Stimulated activated CD4-positive, alpha-beta T cell treated with anti-CD3 and anti-CD28 coated beads, Interleukin-4, amount 100 ng/mL, for 24 hours (primary cell): ENCODE data around the gene SELENOO.

Source experiments
- DNase-seq: peaks from one replicate; pipeline ENCODE4 v3.0.0-alpha.2; 2020

Gene SELENOO

DNA sequence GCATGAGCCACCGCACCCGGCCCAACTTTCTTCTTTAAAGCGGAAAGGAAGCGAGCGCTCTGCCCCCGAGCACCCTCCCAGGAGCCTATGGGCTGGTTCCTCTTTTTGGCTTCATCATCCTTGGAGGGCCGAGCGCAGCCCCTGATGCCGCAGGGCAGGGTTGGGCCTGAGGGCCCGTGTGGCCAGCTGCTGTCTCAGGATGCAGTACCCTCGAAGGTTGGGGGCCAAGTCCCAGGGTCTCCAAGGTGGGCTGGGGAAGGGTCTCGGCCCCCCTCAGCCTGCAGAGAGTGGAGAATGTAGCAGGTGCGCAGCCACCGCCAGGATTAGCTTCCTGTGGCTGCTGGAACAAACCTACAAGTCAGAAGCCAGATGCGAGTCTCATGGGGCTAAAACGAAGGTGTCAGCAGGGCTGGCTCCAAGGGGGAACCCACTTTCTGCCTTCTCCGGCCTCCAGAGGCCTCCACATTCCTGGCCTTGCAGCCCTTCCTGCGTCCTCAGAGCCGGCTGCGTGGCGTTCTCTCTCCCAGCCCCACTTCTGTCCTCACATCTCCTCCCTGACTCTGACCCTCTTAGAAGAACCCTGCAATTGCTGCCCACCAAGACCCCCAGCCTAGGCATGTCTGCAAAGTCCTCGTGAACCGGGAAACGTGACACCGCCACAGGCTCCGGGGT, 27.4 kb upstream of the SELENOO start:
- DNase-seq = no peak

DNA sequence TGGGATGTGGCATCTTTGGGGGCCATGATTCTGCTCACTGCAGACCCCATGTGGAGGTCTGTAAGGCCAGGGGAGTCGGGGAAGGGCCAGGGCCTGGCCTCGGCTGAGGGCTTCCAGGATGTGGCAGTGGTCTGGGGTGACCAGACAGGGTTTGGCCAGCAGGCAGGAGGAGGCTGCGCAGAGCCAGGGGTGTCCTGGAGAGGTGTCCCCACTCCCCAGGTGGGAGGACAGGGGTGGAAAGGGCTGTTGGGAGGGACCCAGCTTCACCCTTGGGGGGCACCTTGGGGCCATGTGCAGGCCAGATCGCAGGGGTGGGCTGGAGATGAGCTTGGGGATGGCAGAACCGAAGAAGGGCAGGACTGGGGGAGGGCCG, 26.8 kb upstream of the SELENOO start:
- DNase-seq = no peak

DNA sequence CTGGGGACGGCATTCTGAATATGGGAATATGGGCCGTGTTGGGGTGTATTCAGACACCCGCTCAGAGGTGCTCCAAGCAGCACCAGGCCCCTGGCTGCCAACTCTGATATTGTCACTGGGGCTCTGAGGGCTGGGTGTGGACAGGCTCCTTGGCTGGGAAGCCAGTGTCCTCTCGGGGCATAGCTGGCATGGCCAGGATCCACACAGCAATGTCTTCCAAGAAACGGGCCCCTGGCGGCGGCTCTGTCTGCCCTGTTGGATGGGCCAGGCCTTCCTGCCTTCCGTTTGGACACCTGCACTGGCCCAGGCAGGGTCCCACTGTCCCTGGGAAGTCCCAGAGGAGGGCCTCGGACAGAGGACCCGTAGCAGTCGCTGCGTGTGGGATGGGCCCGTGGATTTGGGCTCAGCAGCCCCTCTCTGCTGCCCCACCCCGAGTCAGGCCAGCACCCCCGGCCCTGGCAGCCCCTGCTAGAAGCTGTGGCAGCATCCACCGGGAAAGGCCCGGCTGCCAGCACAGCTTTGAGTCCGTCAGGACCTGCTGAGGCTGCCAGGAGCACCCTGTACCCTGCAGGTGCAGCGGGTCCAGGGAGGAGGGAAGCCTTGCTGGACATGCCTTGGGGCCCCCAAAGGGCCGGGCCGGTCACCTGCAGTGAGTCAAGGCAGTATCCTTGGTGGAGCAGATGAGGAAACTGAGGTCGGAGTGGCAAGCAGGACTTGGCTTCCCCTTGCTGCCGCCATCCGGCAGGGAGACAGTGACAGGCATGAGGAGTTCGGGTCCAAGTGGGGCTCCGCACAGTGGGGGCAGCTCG, 26.2 kb upstream of the SELENOO start:
- no peak for DNase-seq

DNA sequence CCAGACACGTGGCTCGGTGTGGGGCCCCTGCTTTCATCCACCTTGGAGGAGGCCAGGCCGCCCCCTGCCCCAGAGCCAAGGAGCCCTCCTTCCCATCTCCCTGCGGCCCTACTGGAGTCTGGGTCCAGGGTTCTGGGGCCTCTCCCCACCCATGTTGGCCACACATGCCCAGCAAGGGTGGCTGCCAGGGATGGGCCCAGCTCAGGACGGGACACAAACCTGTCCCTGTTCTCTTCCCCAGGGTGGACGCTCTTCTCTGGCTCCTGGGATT, 25.7 kb upstream of the SELENOO start:
- DNase-seq = no peak

DNA sequence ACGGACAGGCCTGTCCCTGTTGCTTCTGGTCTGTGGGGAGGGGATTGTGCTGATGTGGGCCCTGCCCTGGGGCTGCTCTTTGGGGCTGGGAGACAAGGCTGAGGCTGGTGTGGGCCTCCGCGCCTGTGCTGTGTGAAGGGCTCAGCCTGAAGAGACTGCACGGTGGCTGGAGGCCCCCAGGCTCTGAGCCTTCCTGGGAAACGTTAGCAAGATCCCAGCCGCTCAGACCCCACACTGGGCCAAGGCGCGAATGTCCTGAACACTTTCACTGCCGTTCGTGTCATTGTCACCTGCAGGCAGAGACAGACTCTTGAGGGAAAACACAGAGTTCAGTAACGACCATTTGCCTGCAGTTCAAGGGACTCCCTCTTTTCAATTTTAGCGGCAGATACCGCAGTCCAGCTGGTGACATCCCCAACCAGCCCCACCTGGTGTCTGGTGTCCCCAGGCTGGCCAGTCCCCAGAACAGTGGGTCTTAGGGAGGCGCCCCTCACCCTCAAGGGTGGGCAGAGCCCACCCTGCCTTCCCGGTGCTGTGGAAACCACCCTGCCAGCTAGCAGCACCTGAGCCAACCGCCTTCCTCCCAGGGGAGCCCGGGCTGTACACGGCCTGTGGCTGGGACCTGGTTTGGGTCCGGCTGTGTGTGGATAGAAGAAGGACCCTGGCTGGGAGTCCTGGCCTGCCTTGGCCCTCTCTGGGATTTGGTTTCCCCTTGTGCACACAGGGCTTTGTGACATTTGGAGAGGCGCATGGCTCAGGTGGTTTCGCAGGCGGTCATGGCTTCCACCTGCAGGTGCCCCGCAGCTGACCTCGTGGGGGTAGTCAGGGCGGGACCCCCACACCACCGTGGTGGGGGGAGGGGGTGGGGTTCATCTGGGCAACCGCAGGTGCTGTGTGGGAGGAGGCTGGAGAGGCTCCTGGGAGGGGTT, 24.6 kb upstream of the SELENOO start:
- no peak for DNase-seq

DNA sequence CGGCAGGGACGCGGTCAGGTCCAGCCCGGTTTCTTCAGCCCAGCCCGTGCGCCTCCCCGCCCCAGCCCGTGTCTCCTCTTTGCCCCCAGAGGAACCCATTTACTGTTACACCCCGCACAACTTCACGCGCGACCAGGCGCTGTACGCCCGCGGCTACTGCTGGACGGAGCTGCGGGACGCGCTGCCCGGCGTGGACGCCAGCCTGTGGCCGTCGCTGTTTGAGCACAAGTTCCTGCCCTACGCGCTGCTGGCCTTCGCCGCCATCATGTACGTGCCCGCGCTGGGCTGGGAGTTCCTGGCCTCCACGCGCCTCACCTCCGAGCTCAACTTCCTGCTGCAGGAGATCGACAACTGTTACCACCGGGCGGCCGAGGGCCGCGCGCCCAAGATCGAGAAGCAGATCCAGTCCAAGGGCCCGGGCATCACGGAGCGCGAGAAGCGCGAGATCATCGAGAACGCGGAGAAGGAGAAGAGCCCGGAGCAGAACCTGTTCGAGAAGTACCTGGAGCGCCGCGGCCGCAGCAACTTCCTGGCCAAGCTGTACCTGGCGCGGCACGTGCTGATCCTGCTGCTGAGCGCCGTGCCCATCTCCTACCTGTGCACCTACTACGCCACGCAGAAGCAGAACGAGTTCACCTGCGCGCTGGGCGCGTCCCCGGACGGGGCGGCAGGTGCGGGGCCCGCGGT, 23.8 kb upstream of the SELENOO start:
- no peak for DNase-seq

DNA sequence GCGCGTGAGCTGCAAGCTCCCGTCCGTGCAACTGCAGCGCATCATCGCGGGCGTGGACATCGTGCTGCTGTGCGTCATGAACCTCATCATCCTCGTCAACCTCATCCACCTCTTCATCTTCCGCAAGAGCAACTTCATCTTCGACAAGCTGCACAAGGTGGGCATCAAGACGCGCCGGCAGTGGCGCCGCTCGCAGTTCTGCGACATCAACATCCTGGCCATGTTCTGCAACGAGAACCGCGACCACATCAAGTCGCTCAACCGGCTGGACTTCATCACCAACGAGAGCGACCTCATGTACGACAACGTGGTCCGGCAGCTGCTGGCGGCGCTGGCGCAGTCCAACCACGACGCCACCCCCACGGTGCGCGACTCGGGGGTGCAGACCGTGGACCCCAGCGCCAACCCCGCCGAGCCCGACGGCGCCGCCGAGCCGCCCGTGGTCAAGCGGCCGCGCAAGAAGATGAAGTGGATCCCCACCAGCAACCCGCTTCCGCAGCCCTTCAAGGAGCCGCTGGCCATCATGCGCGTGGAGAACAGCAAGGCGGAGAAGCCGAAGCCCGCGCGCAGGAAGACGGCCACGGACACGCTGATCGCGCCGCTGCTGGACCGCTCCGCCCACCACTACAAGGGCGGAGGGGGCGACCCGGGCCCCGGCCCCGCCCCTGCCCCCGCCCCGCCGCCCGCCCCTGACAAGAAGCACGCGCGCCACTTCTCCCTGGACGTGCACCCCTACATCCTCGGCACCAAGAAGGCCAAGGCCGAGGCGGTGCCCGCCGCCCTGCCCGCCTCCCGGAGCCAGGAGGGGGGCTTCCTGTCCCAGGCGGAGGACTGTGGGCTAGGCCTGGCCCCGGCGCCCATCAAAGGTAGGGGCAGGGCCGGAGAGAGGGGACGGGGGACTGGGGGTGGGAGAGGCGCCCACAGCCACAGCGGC, 23.0 kb upstream of the SELENOO start:
- DNase-seq = no peak

DNA sequence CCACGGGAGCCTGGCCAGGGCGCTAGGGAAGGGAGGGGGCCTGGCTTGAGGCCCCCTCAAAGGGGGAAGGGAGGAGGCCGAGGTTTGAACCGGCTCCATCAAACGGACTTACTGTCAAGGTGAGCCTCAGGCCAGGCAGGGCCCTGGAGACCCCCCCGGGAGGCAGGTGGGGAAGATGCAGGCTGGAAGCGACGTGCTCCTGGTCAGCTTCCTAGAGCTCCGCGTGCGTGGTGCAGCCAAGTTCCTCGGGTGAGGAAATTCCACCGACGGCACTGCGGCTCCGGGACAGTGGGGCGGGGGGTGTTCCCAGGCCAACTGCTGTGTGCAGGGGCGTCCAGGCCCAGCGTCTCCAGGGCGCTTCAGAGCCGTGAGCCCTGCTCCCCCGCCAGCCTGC, 22.3 kb upstream of the SELENOO start:
- no peak for DNase-seq

DNA sequence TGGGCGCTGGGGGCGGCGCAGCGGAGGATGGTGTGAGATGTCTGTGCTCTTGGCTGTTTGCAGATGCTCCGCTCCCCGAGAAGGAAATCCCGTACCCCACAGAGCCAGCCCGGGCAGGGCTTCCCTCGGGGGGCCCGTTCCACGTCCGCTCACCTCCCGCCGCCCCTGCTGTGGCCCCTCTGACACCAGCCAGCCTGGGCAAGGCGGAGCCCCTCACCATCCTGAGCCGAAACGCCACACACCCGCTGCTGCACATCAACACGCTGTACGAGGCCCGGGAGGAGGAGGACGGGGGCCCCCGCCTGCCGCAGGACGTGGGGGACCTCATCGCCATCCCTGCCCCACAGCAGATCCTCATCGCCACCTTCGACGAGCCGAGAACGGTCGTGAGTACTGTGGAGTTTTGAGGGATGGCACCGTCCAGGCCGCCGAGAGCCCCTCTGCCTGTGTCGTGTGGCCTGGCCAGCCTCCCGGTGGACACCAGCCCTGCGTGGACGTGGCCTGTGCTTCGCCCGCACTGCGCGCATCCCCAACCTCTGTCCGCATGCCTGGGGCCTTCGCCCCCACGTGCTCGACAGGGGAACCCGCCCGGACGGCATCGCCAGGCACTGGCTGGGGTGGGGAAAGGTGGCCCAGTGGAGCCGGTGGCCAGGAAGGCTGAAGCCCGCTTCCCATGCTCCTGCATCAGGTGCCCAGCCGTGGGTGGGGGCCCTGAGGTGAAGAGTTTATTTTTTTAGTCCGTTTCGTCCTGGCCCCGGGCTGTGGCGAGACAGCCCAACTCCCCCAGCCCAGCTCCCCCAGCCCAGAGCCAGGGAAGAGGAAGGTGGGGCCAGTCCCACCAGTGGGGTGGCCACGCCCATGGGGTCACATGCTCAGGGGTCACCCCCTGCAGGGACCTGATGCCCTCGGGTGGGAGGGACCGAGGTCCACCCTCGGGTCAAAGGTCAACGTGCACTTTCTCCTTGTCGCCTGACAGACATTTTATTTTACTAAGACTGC, 21.6 kb upstream of the SELENOO start:
- no peak for DNase-seq

DNA sequence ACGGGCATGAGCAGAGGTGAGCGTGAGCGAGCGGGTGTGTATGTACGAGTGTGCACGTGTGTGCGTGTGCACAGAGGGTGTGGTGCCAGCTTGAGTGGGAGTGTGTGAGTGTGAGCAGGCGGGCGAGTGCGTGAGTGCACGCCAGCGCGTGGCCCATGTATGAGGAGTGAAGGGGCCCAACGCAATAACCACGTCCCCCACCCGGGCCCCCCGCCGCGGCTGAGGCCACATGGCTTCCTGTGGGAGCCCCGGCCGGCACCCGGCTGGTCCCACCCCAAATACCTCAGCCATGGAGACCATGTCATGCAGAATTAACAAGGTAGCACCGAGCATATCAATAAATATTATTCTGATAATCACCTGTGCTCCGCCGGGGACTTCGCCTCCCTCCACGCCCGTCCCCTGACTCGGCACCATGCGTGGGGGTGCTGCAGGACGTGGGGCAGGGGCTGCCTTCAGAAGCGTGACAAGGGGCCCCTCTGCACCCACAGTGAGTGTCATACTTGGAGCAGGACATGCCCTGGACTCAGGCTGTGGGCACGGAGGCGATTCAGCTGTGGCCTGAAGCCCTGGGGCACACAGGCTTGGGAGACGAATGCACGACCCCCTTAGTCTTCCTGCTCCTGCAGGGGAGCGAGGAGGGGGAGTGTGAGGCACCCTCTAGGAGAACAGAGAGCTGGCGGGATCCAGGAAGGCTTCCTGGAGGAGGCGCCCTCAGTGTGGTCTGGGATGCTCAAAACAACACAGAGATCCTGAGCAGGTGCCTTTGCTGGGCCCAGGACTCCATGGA, 20.7 kb upstream of the SELENOO start:
- no peak for DNase-seq

DNA sequence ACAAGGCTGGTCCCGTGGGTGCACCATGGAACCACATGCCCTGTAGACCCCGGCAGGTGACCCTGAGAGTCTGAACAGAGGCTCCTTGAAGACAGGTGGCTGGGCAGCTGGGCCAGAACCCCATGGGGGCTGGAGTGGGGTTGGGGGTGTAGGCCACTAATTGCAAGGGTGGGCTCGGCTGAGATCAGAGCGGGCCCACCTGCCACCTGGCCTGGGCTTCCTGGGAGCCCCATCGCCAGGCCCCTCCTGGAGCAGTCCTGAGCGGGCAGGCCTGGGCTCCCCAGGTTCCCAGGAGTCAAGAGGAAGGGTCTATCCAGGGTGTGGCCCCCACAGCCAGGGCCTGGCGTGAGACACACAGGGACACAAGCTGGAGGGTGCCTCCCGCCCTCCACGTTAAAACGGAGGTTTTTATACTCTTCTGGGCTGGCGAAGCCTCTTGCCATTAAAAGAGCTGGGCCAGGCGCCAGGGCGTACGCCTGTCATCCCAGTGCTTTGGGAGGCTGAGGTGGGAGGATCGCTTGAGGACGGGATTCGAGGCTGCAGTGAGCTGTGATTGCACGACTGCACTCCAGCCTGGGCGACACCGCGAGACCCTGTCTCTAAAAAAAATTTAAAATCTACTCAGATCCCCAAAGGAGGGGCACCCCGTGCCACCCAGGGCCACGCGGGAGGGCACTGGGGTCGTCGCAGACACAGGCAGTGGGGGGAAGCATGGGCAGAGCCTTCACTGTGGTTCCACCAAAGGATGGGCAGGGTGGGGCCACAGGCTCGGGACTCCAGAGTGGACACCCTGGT, 19.9 kb upstream of the SELENOO start:
- no peak for DNase-seq

DNA sequence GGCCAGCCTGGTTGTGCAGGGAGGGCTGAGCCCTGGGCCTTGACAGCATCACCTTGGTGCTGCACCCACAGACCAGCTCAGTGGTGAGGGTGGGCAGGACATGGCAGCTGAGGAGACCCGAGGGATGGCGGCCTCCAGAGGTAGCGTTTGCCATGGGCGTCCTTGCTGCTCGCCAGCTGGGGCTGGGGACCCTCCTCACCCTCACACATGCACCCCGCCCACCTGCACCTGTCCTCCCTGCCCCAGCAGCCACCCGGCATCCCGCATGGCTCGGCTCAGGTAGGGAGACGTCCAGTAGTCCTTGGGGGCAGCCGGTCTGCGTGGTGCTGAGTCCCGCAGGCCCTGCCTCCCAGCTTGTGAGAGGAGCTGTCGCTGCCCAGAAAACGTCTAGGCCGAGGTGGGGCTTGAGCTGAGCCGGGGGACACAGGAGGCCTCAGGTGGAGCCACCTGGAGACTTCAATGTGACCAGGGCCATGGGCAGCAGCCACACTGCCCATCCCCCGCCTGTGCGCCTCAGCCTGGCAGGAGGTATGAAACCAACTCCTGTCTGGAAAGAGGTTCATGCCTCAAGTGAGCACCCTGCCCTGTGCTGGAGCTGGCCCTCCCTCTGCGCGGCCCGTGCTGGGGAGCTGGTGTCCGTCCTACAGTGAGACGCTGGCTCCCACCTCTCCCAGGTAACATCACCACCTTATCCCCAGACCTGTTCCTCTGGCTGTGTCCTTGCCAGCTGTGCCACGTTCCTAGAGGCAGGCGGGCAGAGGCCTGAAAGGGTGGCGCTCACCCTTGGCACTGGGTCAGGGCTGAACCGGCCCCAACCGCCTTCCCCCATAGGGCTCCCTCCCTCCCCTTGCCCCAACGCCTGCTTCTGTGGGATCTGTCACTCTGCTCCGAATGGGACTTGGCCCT, 18.4 kb upstream of the SELENOO start:
- DNase-seq = no peak

DNA sequence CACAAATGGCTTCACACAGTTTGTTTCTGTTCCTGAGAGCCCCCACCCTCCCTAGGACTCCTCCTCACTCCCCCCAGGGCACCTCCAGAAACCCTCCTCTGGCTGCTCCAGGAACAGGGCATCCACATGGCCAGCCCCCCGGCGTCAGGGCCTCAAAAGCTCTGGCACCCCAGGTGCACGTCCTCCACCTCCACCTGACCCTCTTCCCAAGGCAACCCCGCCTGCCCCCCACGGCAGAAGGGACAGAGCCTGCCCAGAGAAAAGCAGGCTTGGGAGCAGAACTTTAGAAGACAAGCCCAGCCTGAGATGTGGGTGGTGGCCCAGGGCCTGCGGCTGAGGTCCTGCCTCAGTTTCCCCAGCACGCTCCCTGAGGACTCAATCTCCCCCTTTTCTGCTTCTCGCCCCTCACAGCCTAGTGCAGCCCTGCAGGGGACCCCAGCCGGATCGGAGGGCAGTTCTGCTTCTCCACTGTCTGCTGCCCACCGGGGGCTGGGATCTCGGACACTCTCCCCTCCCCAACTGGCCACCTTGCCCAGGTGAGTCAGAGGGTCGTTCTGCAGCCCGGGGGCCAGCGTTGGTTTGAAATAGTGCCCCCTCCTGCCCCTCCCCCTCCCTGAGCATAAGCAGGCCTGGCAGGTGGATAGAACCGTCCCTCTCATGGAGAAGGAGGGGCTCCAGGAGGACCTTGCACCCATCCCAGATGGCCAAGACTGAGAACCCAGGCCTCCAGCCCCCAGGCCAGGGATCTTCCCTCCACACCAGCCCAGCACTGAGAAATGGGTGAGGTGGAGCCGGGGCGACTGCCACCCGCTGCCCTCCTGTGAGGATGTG, 17.5 kb upstream of the SELENOO start:
- DNase-seq = no peak

DNA sequence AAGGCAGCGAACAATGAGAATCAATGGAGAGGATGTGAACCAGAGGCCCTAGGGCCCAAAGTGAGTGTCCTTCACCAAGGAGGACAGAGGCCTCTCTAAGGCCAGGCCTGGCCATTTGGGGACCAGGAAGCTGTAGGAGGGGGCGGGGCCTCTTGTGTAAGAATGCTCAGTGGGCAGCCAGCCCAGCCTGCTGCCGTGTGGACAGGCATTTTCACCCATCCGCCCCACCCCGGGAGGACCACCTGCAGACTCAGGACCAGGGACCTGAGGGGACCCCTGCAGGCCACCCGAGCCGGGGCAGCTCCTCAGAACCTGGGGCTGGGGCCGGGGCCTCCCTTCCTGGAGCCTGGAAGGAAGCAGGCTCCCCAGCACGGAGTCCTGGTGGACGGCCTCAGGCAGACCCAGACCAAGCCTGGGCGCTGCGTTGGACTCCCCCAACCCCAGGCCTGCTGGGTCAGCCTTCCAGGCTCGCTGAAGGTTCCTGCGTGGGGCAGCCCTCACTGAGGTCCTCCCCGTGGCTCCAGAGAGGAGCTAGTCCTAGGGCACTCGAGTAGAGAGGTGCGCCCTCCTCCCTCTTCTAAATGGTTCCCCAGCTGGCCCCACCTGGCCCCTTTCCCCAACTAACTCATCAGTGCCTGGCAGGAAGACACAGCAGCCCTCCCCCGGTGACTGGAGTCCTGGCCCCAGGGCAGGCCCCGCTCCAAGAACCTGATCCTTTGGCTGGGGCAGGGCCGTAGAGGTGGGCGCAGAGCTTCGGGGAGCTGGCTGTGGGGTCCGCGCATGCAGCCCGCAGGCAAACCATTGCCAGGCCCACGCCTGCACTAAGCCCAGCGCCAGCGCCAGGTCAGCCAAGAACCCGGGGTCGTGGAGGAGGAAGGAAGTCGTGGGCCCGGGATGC, 16.6 kb upstream of the SELENOO start:
- no peak for DNase-seq

DNA sequence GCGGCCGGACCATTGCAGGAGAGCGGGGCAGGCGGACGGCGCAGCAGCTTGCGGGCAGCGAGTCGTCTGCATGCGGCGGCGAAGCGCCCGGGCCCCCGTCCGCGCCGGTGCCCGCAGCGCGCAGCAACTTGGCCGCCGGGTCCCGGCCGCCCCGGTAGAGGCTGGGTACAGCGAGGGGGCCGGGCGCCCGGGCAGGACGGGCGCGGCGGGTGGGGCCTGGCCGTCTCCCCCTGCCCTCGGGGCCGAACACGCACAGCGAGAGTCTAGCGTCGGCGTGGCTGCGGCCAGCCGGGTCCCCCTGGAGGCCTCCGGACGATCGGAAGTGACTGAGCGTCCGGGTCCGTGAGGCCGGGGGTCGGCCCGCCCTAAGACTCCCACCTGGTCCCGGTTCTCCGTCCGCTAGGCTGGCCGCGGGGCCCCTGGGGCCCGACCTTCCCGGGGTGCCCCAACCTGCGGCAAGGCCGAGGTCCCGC, 15.9 kb upstream of the SELENOO start:
- no peak for DNase-seq
